Measurements from ENCODE around the gene KCNH2.

DNA sequence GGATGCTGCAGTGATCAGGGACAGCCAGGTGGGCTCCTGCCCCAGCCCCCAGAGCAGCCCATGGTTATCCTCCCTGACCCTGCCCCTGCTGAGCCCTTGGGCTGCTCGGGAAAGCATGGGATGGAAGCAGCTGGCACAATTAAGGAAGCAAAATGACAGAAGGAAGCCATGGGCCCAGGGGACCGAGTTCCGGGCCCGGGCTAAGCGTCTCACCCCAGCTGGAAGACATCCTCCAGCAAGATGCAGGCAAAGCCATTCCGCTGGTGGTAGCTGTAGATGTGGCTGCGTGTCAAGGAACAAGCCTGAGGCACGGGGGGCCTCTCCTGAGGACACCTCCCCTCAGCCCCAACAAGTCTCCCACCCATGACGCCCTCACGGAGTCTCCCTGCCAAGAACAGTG is 45.1 kb upstream of the KCNH2 start:
- no peak for TF ChIP-seq GABPA (IDR thresholded peaks at IDR 0.05; ENCODE audit: low read depth)
- TF ChIP-seq DPF2 (IDR thresholded peaks at IDR 0.05) = no peak
- no peak for TF ChIP-seq RFX5 (IDR thresholded peaks at IDR 0.05; ENCODE audit: low read depth, low read length)
- TF ChIP-seq EZH2 (IDR thresholded peaks at IDR 0.05; ENCODE audit: borderline replicate concordance, control insufficient read depth, low read depth, low read length) = no peak
- TF ChIP-seq, protein P1, sequence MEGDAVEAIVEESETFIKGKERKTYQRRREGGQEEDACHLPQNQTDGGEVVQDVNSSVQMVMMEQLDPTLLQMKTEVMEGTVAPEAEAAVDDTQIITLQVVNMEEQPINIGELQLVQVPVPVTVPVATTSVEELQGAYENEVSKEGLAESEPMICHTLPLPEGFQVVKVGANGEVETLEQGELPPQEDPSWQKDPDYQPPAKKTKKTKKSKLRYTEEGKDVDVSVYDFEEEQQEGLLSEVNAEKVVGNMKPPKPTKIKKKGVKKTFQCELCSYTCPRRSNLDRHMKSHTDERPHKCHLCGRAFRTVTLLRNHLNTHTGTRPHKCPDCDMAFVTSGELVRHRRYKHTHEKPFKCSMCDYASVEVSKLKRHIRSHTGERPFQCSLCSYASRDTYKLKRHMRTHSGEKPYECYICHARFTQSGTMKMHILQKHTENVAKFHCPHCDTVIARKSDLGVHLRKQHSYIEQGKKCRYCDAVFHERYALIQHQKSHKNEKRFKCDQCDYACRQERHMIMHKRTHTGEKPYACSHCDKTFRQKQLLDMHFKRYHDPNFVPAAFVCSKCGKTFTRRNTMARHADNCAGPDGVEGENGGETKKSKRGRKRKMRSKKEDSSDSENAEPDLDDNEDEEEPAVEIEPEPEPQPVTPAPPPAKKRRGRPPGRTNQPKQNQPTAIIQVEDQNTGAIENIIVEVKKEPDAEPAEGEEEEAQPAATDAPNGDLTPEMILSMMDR (IDR thresholded peaks at IDR 0.05 in 2 of 3, conservative IDR thresholded peaks at IDR 0.05 in 1 of 3; ENCODE audit: control insufficient read depth in 2 of 3, extremely low read depth in 1 of 3, insufficient read depth in 1 of 3, low read depth in 3 of 3, low read length in 3 of 3) = no peak
- TF ChIP-seq CREM (IDR thresholded peaks at IDR 0.05; ENCODE audit: low read depth) = no peak
- TF ChIP-seq, protein P2, sequence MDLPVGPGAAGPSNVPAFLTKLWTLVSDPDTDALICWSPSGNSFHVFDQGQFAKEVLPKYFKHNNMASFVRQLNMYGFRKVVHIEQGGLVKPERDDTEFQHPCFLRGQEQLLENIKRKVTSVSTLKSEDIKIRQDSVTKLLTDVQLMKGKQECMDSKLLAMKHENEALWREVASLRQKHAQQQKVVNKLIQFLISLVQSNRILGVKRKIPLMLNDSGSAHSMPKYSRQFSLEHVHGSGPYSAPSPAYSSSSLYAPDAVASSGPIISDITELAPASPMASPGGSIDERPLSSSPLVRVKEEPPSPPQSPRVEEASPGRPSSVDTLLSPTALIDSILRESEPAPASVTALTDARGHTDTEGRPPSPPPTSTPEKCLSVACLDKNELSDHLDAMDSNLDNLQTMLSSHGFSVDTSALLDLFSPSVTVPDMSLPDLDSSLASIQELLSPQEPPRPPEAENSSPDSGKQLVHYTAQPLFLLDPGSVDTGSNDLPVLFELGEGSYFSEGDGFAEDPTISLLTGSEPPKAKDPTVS (IDR thresholded peaks at IDR 0.05; ENCODE audit: low read depth, low read length) = no peak
- TF ChIP-seq BRCA1 (IDR thresholded peaks at IDR 0.05; ENCODE audit: low read depth, low read length) = no peak
- no peak for TF ChIP-seq NBN (IDR thresholded peaks at IDR 0.05)
- TF ChIP-seq NR2C1 (IDR thresholded peaks at IDR 0.05) = no peak
- no peak for TF ChIP-seq CHD1 (IDR thresholded peaks at IDR 0.05; ENCODE audit: low read depth, low read length)
- no peak for TF ChIP-seq ZNF24 (IDR thresholded peaks at IDR 0.05)
- TF ChIP-seq, protein P3, sequence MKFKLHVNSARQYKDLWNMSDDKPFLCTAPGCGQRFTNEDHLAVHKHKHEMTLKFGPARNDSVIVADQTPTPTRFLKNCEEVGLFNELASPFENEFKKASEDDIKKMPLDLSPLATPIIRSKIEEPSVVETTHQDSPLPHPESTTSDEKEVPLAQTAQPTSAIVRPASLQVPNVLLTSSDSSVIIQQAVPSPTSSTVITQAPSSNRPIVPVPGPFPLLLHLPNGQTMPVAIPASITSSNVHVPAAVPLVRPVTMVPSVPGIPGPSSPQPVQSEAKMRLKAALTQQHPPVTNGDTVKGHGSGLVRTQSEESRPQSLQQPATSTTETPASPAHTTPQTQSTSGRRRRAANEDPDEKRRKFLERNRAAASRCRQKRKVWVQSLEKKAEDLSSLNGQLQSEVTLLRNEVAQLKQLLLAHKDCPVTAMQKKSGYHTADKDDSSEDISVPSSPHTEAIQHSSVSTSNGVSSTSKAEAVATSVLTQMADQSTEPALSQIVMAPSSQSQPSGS (IDR thresholded peaks at IDR 0.05; ENCODE audit: low read length) = no peak
- TF ChIP-seq, protein P4, sequence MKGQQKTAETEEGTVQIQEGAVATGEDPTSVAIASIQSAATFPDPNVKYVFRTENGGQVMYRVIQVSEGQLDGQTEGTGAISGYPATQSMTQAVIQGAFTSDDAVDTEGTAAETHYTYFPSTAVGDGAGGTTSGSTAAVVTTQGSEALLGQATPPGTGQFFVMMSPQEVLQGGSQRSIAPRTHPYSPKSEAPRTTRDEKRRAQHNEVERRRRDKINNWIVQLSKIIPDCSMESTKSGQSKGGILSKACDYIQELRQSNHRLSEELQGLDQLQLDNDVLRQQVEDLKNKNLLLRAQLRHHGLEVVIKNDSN (IDR thresholded peaks at IDR 0.05; ENCODE audit: borderline replicate concordance, extremely low read length, insufficient read depth, low read depth, low read length) = no peak
